Cardiac fibroblast (primary cell): Measurements from ENCODE around the gene UBA1.

Experiments
- DNase-seq, 2 donors: peaks; one replicate each; pipeline versions ENCODE4 v3.0.0 to v3.0.0-alpha.2; 2010; ENCODE audit warnings: low read depth in 2 of 2
- H3K4me3 ChIP-seq, 2 donors: replicated peaks in 1 of 2; 1 replicate in 1 of 2; 2 replicates in 1 of 2; pipeline ENCODE4 v1.5.1; 2011; ENCODE audit warnings: low read depth in 2 of 2, low read length in 2 of 2, mild to moderate bottlenecking in 2 of 2, moderate library complexity in 1 of 2
- TF ChIP-seq, protein P1 (sequence below): IDR thresholded peaks from one replicate; pipeline ENCODE4 v1.5.1; 2011; ENCODE audit warnings: low read depth, mild to moderate bottlenecking, low read length, inconsistent platforms

Gene UBA1

DNA sequence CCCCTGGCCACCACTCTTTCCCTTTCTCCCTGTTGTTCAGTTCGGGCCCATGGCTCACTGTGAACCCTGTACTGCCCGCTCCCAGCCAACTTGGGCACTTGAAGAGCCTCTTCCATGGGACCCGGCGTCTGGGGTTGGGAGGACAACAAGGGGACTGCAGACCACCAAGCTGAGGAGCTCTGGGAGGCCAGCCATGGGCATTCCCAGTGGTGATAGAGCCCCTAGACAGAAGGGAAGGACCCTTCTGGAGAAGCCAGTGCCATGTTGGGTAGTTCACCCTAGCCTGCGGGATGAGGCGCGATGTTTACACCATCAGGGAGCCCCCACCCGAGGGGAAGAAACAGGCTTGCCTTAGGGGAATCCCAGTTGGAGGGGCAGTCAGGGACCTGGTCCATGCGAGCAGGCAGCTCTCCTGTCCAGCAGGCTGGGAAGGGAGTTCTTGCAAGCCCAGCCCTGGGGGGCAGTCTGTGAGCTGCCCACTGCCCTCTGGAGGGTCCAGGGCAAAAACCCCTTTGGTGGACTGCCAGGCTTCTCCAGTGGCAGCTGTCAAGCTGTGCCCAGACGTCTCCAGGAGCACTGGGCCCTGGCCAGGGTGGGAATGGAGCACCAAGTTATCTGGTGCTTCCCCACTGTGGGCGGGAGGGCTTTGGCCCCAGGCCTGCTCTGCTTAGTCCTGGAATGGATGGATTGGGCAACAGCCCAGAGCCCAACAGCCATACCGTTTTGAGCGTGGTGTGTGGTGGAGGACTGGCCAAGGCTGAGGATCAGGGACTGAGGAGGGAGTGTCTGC lies 23.7 kb upstream of the UBA1 start:
- TF ChIP-seq, protein P1, sequence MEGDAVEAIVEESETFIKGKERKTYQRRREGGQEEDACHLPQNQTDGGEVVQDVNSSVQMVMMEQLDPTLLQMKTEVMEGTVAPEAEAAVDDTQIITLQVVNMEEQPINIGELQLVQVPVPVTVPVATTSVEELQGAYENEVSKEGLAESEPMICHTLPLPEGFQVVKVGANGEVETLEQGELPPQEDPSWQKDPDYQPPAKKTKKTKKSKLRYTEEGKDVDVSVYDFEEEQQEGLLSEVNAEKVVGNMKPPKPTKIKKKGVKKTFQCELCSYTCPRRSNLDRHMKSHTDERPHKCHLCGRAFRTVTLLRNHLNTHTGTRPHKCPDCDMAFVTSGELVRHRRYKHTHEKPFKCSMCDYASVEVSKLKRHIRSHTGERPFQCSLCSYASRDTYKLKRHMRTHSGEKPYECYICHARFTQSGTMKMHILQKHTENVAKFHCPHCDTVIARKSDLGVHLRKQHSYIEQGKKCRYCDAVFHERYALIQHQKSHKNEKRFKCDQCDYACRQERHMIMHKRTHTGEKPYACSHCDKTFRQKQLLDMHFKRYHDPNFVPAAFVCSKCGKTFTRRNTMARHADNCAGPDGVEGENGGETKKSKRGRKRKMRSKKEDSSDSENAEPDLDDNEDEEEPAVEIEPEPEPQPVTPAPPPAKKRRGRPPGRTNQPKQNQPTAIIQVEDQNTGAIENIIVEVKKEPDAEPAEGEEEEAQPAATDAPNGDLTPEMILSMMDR = no peak
- no peak overlapping the region for H3K4me3 ChIP-seq

GRCh38 chrX:47170861-47171692 lies 22.6 kb upstream of the UBA1 start:
- H3K4me3 ChIP-seq = no peak overlapping the region
- DNase-seq = no peak
- TF ChIP-seq, protein P1 = no peak

More for the DNA sequence above, 23.7 kb upstream of the UBA1 start:
- peak; percentile 31 to 78 for DNase-seq

DNA sequence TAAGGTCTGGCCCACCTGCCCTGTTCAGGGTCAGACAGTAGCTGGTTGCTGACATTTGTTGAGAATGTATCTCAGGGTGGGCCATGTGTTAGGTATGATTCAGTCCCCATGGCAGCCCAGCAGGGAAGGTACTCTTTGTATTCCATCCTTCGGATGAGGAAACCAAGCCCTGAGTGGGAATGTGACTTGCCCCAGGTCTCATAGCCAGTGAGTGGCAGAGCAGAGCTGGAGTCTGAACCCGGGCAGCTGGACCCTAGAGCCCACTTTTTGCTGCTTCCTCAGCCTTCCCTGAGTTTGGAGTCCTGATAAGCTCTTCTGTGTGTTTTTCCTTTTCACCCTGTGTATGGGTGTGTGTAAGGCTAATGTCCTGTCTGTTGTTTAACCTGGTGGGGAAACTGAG lies 21.6 kb upstream of the UBA1 start:
- no peak for DNase-seq
- H3K4me3 ChIP-seq = no peak overlapping the region
- TF ChIP-seq, protein P1 = no peak

DNA sequence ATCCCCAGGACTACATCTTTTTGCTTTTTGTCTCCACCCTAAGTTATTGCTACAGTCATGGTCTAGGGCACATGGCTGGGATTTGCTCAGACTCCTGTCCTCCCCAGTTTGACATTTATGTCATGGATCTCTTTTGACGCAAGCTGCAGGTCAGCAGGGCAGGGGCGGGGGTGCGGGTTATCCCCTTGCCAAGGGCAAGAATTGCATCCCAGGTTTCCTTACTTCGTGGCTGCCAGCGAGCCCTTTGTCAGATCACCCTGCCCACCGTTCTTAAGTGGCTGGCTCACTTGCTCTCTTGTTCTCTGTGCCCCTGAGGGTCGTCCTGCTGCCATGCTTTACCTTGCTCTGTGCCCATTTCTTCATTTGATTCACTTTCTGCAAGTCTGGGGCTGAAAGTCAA lies 21.1 kb upstream of the UBA1 start:
- TF ChIP-seq, protein P1 = no peak
- DNase-seq = no peak
- H3K4me3 ChIP-seq = no peak overlapping the region

- TF ChIP-seq, protein P1 = no peak
- no peak for DNase-seq
Measured at GRCh38 chrX:47172971-47173792, 20.4 kb upstream of the UBA1 start.

DNA sequence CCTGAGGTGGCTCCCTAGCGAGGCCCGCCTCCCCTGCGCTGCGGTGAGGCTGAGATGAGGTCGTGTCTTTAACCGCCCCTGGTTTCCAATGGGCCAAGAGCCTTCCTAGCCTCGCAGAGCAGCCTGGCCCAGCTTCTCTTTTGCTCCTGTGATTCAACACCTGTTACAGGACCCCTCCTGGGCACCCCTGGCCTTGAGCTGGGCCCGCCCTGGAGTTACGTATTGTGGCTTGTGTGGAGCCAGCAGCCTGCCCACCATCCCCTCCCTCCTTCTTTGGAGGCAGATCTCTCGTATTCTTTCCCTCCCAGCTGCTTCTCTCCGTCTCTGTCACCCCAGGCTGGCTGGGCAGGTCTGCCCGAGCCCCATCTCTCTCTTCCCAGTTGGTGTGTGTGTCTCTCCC lies 19.3 kb upstream of the UBA1 start:
- H3K4me3 ChIP-seq = no peak overlapping the region
- no peak for DNase-seq
- TF ChIP-seq, protein P1 = no peak

More at GRCh38 chrX:47172971-47173792, 20.4 kb upstream of the UBA1 start:
- no peak overlapping the region for H3K4me3 ChIP-seq
